ENCODE results near the gene PIP5K1B.

Gene PIP5K1B

DNA sequence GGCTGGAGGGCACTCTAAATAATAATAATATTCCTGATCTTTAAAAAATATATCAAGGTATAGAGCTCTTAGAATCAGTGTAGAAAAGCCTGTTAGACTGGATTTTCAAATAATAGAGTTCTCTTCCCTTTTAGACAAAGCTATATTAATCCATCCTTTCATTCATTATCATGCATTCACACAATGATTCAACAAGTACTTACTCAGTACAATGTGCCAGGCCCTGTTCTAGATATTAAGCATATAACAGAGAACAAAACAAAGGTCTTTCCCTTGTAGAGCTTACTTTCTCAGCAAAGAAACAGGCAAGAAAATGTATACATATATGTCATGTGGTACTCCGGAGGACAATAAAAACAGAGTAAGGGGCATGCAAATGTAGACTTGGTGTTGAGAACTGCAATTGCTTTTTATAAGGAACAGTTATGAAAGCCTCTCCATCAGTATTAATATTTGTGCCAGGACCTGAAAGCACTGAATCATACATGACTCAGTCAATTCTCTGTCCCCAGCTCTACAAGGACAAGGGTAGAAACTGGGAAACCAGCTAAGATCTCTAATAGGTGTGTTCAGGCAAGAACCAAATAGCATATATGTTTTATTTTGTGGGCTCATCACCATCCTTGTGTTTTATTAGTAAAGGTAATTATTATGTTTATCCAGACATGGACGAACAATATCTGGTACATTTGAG is 72.2 kb downstream of the PIP5K1B start:
- DNase-seq = no peak

DNA sequence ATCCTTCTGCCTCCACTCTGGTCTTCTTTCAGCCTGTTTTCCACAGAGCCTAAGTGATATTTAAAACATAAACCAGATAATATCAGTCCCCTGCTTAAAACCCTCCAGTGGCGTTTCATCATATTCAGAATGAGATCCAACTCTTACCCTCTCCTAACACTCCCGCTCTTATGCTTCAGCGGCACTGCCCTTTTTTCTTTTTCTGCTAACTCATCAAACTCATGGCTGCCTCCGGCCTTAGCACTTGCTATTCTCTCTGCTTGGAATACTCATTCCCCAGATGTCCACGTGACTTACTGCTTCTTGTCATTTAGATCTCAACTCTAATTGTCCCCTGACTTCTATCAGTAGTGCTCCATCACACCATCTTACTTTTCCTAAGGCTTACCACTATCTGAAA is 73.6 kb downstream of the PIP5K1B start:
- no peak for DNase-seq

DNA sequence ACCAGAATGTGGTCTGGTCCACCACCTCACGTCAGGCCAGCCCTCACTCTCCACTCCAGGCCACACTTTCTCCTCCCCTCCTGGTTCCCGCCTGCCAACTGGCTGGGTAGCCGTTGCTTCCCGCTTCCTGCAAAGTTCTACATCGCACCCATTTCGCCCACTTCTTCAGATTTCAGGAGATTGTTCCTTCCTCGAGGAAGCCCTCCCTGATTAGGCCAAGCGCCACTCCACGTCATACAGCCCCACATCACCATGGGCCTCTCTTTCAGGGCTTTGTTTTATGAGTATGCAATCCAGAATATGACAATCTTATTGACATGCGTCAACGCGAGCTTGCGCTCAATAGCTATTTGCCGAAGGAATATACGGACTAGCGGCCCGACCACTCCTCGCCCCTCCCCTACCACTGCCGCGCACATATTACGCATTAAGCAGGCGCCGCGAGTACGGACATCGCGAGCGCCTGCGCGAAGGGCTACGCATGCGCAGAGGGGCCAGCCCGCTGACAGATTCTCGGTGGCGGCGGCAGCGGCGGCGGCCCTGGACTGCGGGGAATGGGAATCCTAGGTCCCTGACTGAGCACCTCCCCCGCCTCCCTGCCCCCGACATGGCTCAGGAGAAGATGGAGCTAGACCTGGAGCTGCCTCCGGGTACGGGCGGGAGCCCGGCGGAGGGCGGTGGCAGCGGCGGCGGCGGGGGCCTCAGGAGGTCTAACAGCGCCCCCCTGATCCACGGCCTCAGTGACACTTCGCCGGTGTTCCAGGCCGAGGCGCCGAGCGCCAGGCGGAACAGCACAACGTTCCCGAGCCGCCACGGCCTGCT is 74.7 kb downstream of the PIP5K1B start:
- DNase-seq = peak; percentile 96

DNA sequence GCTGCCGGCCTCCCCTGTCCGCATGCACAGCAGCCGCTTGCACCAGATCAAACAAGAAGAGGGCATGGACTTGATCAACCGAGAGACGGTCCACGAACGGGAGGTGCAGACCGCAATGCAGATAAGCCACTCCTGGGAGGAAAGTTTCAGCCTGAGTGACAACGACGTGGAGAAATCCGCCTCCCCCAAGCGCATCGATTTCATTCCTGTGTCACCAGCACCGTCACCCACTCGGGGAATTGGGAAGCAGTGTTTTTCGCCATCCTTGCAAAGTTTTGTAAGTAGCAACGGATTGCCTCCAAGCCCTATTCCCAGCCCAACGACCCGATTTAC is 75.3 kb downstream of the PIP5K1B start:
- no peak for DNase-seq

DNA sequence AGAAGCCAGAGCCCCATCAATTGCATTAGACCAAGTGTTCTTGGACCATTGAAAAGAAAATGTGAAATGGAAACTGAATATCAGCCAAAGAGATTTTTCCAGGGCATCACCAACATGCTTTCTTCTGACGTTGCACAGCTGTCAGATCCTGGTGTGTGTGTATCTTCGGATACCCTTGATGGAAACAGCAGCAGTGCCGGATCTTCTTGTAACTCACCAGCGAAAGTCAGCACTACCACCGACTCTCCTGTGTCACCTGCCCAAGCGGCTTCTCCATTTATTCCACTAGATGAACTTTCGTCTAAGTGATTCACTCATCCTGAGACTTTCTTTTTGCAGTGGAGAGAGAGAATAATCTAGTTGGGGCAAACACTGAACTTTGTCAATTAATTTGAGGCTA is 75.7 kb downstream of the PIP5K1B start:
- peak; percentile 33 for DNase-seq

DNA sequence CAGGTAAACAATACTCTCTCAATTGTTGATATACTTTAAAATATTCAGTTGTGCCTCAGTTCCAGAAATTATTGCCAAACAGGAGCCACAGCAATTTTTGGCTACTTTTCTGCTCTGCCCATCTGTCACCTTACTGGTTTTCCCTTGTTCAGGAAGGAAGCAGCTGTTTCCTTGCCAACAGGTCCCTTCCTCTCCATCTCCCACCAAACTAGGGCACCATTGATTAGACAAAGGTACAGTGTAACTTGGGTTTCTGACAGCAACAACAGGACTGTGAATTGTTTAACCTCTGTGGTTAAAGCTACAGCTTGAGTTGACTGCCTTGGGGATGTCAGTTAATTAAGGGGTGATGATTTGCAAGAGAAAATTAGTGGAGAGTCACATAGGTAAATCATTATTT is 76.9 kb downstream of the PIP5K1B start:
- no peak for DNase-seq

DNA sequence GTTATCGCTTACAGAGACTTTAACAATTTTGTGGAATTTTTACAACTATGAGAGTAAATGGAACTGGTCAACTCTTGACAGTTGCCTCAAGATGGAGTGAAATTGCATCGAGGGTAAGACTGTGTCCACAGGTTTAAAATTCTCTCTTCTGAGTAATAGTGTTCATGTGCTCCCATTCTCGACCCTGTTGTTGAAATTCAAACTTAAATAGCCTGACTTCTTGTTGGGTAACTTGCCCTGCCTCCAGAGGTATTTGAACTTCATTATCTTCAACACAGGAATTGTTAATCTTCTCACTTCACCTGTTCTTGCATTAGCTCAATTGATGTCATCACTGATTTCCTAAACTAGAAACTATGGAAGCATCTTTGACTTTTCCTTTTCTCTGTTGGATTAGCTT is 77.5 kb downstream of the PIP5K1B start:
- DNase-seq = no peak

DNA sequence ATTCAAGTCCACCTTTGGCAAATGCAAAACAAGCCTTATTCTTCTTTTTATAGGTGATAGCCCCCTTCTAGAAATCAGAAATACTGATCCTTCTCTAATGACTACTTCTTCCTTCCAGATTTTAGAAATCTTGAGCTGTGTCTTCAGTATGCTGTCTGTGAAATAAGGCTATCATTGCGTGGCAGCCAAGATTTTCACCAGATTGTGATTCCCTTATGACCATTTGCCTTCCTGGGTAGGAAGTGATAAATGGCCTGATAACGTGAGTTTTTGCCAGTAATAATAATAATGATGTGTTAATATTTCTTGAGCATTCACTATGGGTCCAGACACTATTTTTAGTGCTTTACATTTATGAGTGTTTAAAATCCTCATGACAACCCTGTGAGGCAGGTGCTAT is 80.9 kb downstream of the PIP5K1B start:
- no peak for DNase-seq

DNA sequence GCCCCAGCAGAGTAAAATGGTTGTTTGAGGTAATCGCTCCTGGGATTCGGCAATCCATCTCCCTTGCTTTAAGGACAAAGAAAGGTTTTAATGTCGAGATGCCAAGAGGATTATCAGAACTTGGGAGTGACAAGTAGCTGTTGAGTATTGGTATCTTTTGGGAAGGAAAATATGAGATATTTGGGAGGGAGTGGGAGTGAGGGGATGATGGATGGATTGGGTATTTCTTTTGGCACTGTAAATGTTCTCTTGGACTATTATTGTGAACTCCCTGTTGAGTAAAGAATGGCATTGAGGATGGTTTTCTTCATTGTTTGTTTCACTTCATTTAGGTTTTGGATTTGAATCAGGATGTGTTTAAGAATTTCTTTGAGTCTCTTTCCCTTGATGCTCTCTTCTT is 86.1 kb downstream of the PIP5K1B start:
- no peak for DNase-seq

DNA sequence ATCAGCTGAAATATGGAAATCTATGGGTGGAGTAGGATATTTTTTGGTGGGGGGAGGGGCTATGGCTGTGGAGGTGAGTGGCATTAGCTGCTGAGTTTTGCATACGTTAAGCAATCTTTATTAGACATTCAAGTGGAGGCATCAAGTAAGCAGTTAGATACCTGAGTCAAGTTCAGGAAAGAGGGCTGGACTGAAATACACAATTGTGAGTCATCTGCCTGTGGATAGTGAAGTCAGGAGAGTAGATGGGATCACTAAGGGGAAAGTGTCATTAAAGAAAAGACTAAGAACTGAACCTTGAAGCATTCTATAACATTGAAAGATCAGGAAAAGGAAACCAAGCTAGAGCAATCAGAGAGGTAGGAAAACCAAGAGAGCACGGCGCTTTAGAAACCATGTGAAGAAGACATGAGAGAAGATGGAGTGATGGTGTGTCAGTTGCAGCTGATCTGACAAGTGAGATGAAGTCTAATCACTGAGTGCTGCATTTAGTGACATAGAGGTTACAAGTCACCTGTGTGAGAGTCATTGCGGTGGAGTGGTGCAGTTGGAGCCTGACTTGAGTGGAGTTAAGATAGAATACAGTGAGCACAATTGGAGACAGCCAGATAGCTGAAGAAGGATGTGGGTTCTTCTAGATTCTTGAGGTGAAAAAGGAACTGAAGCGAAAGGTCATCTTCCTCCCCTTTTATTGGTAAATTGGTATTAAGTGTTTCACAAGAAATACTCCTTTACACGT is 88.7 kb downstream of the PIP5K1B start:
- no peak for DNase-seq

DNA sequence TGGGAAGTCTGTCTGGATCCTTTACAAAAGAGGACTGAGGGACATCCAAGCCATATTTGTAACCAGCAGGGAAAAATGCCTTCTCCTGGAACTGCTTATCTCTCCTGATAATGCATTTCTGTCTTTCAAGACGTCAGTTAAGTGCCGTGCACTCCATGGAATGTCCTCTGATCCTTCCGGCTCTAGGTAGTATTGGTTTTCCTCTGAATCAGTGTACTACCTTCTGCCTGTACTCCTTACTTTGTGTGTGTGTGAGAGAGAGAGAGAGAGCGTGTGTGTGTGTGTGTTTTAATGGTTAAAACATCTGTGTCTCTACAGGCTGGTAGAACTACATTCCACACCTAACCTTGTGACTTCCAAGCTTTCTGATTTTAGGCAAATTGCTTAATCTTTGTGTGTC is 89.9 kb downstream of the PIP5K1B start:
- DNase-seq = no peak

DNA sequence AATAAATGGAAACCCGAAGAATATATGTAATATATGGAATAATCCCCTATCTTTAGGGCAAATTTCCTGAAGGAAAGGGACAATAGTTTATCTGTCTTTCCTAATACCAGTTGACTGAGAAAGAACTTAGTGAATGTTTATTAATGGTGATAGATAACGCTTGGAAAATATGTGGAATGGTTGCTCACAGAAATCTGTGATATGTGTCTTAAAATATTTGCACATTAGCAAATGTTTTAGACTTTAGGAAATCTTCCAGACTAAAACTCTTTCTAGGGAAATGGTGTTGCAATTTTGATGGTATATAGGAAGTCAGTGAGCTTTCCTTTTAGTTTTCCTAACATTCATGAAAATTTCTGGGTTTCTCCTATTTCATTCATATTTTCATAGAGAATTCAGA is 90.4 kb downstream of the PIP5K1B start:
- DNase-seq = no peak

DNA sequence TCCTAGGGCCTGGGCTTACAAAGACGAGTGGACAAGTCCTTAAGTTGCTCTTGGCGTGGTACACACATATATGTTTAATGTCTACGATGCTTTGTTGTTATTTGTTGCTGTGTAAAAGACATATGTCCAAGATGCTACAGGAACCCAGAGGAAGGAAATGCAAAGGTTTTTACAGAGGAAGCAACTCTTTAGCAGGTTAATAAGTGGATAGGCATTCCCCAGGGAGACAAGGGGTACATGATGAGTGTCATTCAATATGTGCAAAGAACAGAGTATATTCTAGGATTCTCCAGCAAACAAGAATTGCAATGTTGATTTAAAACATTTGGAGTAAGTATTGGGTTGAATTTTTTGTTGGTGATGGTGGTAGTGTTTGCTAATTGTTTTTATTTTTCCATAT is 92.1 kb downstream of the PIP5K1B start:
- no peak for DNase-seq

DNA sequence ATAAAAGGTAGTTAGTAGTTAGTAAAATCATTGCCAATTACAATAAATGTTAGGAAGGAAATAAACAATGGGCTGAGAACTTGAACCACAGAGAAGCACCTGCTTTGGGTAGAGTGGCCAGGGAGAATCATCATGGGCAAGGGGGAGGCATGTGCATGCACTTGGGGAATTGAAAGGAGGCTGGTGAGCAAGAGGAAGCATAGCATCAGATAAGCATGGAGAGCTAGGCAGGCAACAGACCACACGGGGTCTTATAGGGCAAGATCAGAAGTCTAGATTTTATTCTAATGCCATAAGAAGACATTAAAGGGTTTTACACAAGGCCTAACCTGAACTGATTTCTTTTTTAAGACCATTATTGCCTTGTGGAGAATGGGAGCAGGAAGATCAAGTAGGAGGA is 93.4 kb downstream of the PIP5K1B start:
- no peak for DNase-seq

DNA sequence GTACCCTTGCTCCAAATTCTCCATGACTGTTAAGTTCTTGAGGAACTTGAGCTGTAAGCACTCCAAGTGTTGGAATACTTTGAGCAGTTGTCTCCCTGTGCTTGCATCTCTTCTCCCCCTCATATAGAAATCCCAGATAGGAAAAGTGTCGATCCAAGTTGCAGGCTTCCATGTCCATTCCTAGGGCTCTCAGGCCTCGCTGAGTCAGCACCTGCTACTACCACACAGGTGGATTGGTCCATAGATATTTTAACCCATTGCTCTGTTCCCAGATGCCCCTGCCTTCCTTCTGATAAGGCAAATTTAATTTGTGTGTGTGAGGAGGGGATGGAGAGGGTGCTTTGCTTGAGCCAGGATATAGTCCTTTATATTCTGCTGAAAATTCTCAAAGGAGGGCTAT is 95.8 kb downstream of the PIP5K1B start:
- DNase-seq = no peak

DNA sequence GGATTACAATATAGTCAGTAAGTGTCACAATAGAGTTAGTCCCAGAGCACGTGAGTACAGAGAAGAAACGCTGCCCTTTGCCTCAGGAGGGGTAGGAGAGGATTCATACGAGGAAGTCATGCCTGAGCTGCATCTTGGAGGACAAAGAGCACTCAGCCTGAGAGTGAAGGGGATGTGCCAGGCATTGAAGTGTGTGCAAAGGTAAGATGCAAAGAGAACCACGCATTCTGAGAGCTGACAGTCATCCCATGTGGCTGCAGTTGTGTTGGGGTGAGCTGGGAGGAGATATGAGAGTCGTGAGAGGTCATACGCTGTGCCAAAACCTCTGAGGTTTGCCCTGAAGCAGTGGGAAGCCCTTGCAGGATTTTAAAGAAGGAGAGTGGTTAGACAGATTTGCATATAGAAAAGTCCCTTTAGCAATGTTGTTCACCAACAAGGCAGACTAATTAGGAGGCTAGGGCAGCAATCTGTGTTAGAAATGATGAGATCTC is 97.5 kb downstream of the PIP5K1B start:
- DNase-seq = peak; percentile 38

DNA sequence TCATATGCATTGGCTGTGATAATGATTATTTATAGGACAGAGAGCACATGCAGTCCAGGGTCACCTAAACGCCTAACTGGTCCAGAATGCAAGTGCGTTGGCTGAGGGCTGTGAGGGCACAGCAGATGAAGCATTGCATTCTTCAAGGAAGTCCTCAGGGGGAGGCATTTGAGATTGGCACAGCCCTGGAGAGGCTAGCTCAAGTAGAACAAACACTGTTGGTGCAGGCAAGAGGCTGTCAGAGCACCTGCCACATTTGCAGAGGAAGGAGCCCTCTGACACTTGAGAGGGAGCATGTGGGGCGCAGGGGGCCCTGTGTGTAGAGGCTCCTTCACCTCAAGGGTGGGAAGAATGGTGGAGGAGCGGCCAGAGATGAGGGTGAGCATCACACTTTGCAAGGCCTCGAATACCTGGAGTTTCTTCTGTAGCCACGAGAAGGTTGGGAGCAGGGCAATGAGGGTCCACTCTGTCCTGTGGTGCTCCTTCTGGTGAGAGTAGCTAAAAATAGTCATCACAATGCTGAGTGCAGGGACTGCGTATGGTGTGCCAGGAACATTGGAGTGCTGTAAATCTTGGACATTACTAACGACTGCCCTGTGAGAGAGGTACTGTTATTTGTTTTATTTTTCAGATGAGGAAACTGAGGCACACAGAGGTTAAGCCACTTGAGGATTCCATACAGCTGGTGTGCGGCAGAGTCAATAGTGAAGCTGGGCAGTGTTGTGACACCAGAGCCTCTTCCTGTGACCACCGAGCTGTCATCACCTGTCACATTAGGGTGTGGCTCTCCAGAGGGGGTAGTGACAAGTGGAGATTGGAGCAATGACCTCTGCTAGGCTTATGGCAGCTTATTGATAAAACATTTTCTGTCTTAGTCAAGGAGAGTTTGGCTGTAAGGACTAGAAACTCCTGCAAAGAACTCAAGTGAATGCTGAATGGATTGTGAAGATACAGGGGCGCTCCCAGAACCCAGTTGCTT is 100.2 kb downstream of the PIP5K1B start:
- DNase-seq = no peak

DNA sequence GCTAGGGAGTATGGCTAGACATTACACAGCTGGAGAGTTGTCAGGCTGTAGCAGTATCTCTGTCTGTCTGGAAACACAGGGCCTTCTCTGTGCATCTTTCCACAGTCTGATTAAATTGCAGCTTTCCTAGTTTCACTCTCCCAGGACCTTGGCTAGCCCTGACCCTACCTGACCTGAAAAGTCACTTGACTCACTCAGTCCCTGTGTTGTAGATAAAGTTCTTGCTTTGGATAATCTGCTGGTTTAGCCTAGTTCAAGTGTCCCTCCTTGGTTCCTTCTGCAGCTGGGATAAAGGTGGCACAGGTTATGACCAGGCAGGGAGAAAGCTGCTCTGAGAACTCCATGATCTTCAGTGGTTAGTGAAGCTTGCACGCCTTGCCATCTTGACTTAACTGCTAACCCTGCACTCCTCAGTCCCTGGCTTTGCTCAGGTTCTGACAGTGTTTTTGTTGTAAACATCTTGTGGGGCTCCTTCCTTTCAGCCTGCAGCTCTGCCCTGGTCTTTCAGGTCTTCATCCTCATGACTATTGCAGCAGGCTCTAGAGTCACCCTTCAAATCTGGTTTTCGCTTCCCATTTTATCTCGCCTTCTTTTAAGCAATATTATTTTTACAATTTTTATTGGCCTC is 101.0 kb downstream of the PIP5K1B start:
- DNase-seq = no peak

DNA sequence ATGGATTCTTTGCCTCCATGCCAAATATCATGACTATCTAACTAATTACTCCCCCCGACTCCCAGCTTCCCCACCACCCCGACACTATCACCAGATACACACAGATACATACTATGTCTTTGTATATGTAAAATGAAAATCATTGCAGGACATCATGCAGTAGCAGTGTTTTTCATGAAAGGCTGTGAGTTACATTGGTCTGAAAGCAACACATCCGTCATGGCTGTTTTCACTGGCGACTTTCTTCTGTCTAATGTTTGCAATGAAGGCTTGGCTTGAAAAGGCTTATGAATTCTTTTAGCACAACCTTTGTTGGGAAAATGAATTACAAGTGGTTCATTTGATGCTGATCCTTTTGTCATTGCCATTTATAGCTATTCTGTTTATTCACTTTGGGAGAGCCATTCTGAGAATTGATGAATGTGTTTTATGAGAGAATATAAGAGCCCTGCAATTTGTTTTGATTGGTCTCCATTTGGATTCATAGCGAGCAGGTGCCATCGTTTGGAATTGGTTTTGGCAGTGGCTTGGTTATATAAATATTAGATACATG is 103.4 kb downstream of the PIP5K1B start:
- DNase-seq = no peak

DNA sequence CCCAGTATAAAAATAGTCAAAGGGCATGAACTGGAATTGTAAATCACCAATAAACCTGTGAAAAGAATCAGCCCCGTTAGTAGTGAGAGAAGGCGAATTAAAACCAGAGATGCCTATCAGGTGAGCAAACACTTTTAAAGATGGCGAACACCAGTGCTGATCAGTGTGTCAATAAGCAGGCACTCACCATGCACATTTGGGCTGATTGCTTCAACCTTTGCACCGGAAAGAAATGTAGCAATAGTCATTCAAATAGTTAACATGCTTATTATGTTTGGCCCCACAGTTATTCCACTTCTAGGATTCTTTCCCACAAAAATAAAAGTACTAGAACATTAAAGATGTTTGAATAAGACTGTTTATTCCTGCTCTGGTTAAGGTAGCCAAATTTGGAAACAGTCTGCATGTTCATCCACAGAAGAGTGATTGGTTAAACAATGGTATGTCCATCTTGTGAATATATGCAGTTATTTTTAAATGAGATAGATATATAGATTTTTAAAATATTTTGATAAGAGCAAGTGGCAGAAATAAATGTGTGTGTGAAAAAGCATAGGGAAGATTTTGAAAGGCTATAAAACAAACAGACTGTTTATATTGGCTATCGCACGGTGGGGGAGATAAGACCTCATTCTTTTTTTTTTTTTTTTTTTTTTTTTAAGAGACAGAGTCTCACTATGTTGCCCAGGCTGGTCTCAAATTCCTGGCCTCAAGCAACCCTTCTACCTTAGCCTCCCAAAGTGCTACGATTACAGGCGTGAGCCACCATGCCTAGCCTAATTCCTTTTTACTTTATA is 112.2 kb downstream of the PIP5K1B start:
- no peak for DNase-seq

DNA sequence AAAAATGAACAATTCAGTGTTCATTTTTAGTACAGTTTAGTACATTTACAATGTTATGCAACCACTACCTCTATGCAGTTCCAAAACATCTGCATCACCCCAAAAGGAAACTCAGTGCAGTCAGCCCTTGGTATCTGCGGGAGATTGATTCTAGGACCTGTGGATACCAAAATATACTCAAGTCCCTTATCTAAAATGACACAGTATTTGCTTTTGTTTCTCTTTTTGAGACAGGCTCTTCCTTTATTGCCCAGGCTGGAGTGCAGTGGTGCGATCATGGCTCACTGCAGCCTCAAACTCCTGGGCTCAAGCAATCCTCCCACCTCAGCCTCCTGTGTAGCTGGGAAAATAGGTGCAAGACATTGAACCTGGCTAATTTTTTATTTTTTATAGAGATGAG is 114.0 kb downstream of the PIP5K1B start:
- DNase-seq = no peak

All from stimulated activated CD8-positive, alpha-beta memory T cell treated with anti-CD3 and anti-CD28 coated beads, Interleukin-4, amount 100 ng/mL, for 48 hours (primary cell).